Bronchial epithelial cell (primary cell): ENCODE data around the gene ACD. TPM values are rescaled to one million over a fixed set of nuclear protein-coding genes. Genes with fewer than 3 reads are reported as not detected.

Experiments used
- DNase-seq: peaks from one replicate; pipeline ENCODE4 v3.0.0-alpha.2; 2010; ENCODE audit warnings: low read depth
- FAIRE-seq: peaks from 2 replicates; lab custom pipeline; 2011; peaks lifted over from hg19 to GRCh38; lab: Jason Lieb, UNC
- H3K27me3 ChIP-seq: 2 replicates; pipeline ENCODE4 v1.5.1; 2011; ENCODE audit warnings: low read length; ENCODE audit not compliant: control insufficient read depth, insufficient read depth
- H3K36me3 ChIP-seq: 2 replicates; pipeline ENCODE4 v1.5.1; 2011; ENCODE audit warnings: low read length; ENCODE audit not compliant: control insufficient read depth, insufficient read depth
- H3K4me3 ChIP-seq: 2 replicates; pipeline ENCODE4 v1.5.1; 2011; ENCODE audit warnings: mild to moderate bottlenecking, low read depth, low read length, control low read depth
- CTCF ChIP-seq: IDR thresholded peaks from 2 replicates; pipeline ENCODE4 v1.5.1; 2011; ENCODE audit warnings: mild to moderate bottlenecking, moderate library complexity, low read length, control low read depth, inconsistent platforms; ENCODE audit not compliant: insufficient read depth, severe bottlenecking
- total RNA-seq: library from RNA; depleted of rRNA; stranded (reverse); fragments of >200 nt; gene quantifications from 2 replicates; pipeline ENCODE4 v1.2.1, GENCODE V29; 2014

Gene ACD
- total RNA-seq, 1 donor from 2014 or later, result 8.4 TPM

- H3K36me3 ChIP-seq, result peaks cover 8% of the 10 kb centered on the region
- no peaks in the 10 kb centered on the region for H3K27me3 ChIP-seq
- H3K4me3 ChIP-seq, result no peak overlapping the region
- DNase-seq (peak; percentile 31), FAIRE-seq (no peak)
- TF ChIP-seq CTCF, result no peak
These were observed 46.3 kb downstream of the ACD start for GRCh38 chr16:67613808-67614207.

GRCh38 chr16:67608364-67608763 lies 51.7 kb downstream of the ACD start:
- H3K36me3 ChIP-seq, result peaks cover 6% of the 10 kb centered on the region
- no peak overlapping the region for H3K4me3 ChIP-seq
- DNase-seq (no peak), FAIRE-seq (no peak)
- no peak for TF ChIP-seq CTCF
- no peaks in the 10 kb centered on the region for H3K27me3 ChIP-seq

Other genes starting within 250 kb of the ACD start
- gene ZDHHC1, start 243.8 kb downstream of the ACD start, total RNA-seq, result 1.8 and 4.1 TPM in 2 replicates
- 2.1 and 2.3 TPM in 2 replicates for gene HSD11B2, start 229.1 kb downstream of the ACD start, total RNA-seq
- gene ATP6V0D1, start 179.1 kb downstream of the ACD start, total RNA-seq, result 78.2 and 79.4 TPM in 2 replicates
- not detected in 2 replicates for gene AGRP, start 176.7 kb downstream of the ACD start, total RNA-seq
- 12.8 and 13.7 TPM in 2 replicates for gene RIPOR1, start 131.4 kb downstream of the ACD start, total RNA-seq
- 21.1 and 26.5 TPM in 2 replicates for gene CTCF, start 97.7 kb downstream of the ACD start, total RNA-seq
- not detected in 2 replicates for gene CARMIL2, start 15.1 kb downstream of the ACD start, total RNA-seq
- gene PARD6A, start 700 bp upstream of the ACD start, total RNA-seq, result 2.6 and 4.4 TPM in 2 replicates
- gene ENKD1, start 6.5 kb upstream of the ACD start, total RNA-seq, result 12.8 and 15.5 TPM in 2 replicates
- gene C16orf86, start 6.6 kb upstream of the ACD start, total RNA-seq, result 0.26 and 0.79 TPM in 2 replicates
- gene GFOD2, start 59.1 kb upstream of the ACD start, total RNA-seq, result 17.9 and 23.6 TPM in 2 replicates
- 2.6 and 3.3 TPM in 2 replicates for gene RANBP10, start 146.3 kb upstream of the ACD start, total RNA-seq
- under 0.01 and 0.13 TPM in 2 replicates for gene TSNAXIP1, start 146.6 kb upstream of the ACD start, total RNA-seq
- 22.1 and 34.2 TPM in 2 replicates for gene THAP11, start 182.1 kb upstream of the ACD start, total RNA-seq
- 42.6 and 98.6 TPM in 2 replicates for gene NUTF2, start 186.7 kb upstream of the ACD start, total RNA-seq
- 10.3 and 10.9 TPM in 2 replicates for gene CENPT, start 187.4 kb upstream of the ACD start, total RNA-seq
- gene EDC4, start 212.8 kb upstream of the ACD start, total RNA-seq, result 26.9 and 35.6 TPM in 2 replicates
- gene NRN1L, start 224.6 kb upstream of the ACD start, total RNA-seq, result not detected in 2 replicates
- 13.2 and 15.5 TPM in 2 replicates for gene PSKH1, start 233.0 kb upstream of the ACD start, total RNA-seq